GM12892 (cell line): ENCODE results near the gene S100Z.

Experiments used
- POLR2A ChIP-seq: IDR thresholded peaks from 2 replicates; pipeline ENCODE4 v1.6.1; 2011; ENCODE audit warnings: low read depth, low read length, control low read depth
- TAF1 ChIP-seq: IDR thresholded peaks from 2 replicates; pipeline ENCODE4 v1.6.1; 2011; ENCODE audit warnings: low read depth, mild to moderate bottlenecking, control low read depth, low read length, borderline replicate concordance

GRCh38 chr5:76859591-76860247 is 9.9 kb downstream of the S100Z start:
- TF ChIP-seq TAF1, result no peak
- no peak for TF ChIP-seq POLR2A
